ENCODE results near the gene RPAP2. TPM values are rescaled to one million over a fixed set of nuclear protein-coding genes. Genes with fewer than 3 reads are reported as not detected.
"Not testable (repeated sequence)": the region's sequence is repeated elsewhere in the genome, so short reads cannot be mapped to it uniquely, and the experiment has no call there.

The RPAP2 gene
- polyA plus RNA-seq (2012; ENCODE audit: missing spikeins) = 20.8 TPM

DNA sequence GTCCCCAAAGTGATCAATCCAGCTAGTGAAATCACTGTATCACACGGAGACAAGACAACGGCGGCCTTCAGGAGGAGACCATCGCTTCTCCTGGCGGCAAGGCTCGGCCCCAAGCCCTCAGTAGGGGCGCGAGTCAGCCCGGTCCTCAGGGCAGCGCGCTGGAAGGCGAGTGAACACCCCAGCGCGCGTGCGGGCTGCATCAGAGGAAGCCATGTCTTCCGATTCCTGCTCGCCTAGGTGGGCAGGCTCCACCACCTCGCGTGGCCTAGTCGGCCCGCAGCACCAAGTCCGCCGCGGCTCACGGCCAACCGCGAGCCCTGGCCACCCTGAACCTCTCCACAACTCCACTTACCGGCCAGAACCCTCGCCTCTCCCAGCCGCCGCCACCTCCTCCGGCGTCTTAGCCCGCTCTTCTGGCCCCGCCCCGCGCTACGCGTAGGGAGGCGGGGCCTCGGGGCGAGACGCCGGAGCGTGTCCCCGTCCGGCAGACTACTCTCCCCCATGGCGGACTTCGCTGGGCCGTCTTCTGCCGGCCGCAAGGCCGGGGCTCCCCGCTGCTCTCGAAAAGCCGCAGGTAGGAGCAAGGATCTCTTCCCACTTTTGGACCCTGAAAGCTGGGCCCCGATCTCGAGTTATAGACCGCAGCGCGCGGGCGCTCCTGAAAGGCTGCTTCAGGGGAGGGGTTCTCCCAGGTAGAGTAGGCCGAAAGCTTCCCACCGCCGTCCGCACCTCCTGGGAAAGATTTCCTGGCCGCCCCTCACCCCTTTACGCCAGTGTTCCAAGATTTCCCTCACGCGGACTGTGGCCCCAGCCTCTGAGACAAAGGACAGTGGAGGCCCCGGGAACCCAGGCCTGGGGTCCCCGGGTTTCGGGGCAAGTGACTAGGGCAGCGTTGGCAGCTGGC is at the start of gene RPAP2, which contains the start of gene GLMN:
TSS of gene RPAP2 (plus strand) at position 487 of the 904 bp plus-strand sequence. CDS start at position 502, 15 bp downstream.
TSS of gene GLMN (minus strand) at position 415 of the 904 bp plus-strand sequence. CDS start 988 bp downstream, outside the sequence.
- TF ChIP-seq POLR2A (IDR thresholded peaks at IDR 0.05; ENCODE audit: low read depth, low read length) (peak; percentile 97), TAF1 (IDR thresholded peaks at IDR 0.05; ENCODE audit: borderline replicate concordance, low read depth, low read length) (peak; percentile 72; the same call in 1 of the 2 replicates), POLR2AphosphoS5 (IDR thresholded peaks at IDR 0.05; ENCODE audit: low read depth, low read length) (peak; percentile 94)
- DNase-seq (ENCODE audit: insufficient read length) = peak; percentile 66
- FAIRE-seq = peak; percentile 98

DNA sequence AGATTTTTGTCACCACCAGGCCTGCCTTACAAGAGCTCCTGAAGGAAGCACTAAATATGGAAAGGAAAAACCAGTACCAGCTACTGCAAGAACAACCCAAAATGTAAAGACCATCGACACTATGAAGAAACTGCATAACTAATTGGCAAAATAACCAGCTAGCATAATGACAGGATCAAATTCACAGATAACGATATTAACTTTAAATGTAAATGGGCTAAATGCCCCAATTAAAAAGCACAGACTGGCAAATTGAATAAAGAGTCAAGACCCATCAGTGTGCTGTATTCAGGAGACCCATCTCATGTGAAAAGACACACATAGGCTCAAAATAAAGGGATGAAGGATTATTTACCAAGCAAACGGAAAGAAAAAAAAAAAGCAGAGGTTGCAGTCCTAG is 44.1 kb upstream of the RPAP2 start:
- FAIRE-seq; DNase-seq (ENCODE audit: insufficient read length): not testable (repeated sequence)

DNA sequence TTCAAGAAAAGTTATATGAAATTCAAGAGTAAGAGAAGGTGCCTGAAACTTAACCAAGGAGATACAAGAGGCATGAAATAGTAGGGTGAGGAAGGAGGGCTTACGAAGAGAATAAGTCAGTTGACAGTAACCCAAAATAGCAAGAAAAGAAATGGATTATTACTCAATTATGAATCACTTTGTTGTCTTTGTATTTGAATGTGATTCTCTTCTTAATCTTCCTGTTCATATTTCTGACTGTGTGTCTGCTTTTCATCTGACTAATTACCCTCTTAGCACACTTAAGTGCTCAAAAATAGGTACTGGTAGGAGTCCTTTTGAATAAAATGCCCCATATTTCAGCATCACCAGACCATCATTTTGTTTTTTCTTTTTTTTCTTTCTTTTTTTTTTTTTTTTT is 39.5 kb upstream of the RPAP2 start:
- FAIRE-seq = no peak
- no peak for TF ChIP-seq POLR2A (IDR thresholded peaks at IDR 0.05; ENCODE audit: low read depth, low read length)
- TF ChIP-seq TAF1 (IDR thresholded peaks at IDR 0.05; ENCODE audit: borderline replicate concordance, low read depth, low read length) = no peak
- no peak for TF ChIP-seq POLR2AphosphoS5 (IDR thresholded peaks at IDR 0.05; ENCODE audit: low read depth, low read length)
- DNase-seq (ENCODE audit: insufficient read length) = no peak

DNA sequence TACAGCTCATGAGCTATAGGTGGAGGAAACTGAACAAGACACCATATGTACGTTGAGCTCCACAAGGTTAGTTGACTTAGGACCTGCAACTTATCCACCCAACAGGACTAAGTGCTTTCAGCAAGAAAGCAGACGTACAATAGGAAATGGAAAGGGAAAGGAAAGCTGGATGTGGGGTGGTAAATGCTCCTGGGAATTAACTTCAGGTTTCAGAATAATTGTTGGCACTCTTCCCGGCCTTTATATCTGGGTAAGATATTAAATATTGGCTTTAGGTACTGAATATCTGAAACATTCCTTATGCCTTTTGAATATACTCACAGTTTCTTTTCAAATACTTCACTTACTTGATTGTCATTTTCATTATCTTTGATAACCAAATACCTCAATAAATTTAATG is 36.3 kb upstream of the RPAP2 start:
- no peak for FAIRE-seq
- no peak for TF ChIP-seq POLR2AphosphoS5 (IDR thresholded peaks at IDR 0.05; ENCODE audit: low read depth, low read length)
- no peak for TF ChIP-seq POLR2A (IDR thresholded peaks at IDR 0.05; ENCODE audit: low read depth, low read length)
- no peak for TF ChIP-seq TAF1 (IDR thresholded peaks at IDR 0.05; ENCODE audit: borderline replicate concordance, low read depth, low read length)
- no peak for DNase-seq (ENCODE audit: insufficient read length)

DNA sequence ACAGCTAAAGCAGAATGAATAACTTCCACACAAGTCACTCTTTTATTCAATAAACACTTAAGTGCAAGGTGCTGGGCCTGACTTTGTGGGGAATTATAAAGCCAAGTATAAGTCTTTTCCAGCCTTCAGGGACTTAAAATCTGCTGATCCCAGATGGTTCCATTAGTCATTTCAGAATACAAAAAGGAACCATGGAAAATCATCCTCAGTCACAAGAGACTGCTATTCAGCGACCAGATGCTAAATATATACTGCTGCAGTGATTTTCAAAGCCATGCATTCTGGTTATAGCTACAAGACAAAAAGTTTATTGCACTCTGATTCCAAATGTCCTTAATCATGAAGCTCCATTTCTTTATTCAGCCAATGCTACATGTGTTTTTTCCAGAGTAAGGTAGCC is 25.8 kb upstream of the RPAP2 start:
- TF ChIP-seq TAF1 (IDR thresholded peaks at IDR 0.05; ENCODE audit: borderline replicate concordance, low read depth, low read length) (no peak), POLR2AphosphoS5 (IDR thresholded peaks at IDR 0.05; ENCODE audit: low read depth, low read length) (no peak), POLR2A (IDR thresholded peaks at IDR 0.05; ENCODE audit: low read depth, low read length) (no peak)
- DNase-seq (ENCODE audit: insufficient read length) = no peak
- FAIRE-seq = no peak

DNA sequence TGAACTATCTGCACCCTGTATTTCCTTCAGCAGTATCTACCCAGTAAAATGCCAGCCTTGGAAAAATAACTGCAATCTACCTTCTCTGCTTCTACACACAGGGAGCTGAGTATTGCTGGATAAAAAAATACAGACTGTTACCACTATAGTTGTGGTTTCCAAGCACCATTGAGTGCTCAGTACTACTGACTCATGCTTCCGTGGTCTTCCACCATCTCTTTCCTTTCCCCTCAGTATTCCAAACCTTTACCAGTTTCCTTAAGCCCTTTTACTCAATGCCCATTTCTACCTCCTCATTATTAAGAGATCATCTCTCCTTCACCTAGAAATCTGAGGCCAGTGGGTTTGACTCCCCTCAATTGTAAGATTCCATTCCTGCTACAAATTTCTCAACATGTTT is 23.9 kb upstream of the RPAP2 start:
- no peak for FAIRE-seq
- no peak for DNase-seq (ENCODE audit: insufficient read length)

DNA sequence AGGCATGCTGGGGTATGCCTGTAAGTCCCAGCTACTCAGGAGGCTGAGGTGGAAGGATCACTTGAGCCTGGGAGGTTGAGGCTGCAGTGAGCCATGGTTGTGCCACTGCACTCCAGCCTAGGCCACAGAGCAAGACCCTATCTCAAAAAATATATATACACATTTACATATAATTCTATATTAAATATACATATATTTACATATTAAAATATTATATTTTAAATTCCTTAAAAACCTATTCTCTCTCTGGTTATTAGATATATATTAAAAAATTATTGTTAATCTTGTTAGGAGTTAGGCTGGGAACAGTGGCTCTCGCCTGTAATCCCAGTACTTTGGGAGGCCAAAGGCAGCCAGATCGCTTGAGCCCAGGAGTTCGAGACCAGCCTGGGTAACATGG is 22.8 kb upstream of the RPAP2 start:
- DNase-seq (ENCODE audit: insufficient read length) (no peak), FAIRE-seq (no peak)
- TF ChIP-seq TAF1 (IDR thresholded peaks at IDR 0.05; ENCODE audit: borderline replicate concordance, low read depth, low read length) = no peak
- no peak for TF ChIP-seq POLR2AphosphoS5 (IDR thresholded peaks at IDR 0.05; ENCODE audit: low read depth, low read length)
- no peak for TF ChIP-seq POLR2A (IDR thresholded peaks at IDR 0.05; ENCODE audit: low read depth, low read length)

More for the DNA sequence above, 23.9 kb upstream of the RPAP2 start:
- TF ChIP-seq POLR2A (IDR thresholded peaks at IDR 0.05; ENCODE audit: low read depth, low read length) = no peak
- TF ChIP-seq TAF1 (IDR thresholded peaks at IDR 0.05; ENCODE audit: borderline replicate concordance, low read depth, low read length) = no peak
- no peak for TF ChIP-seq POLR2AphosphoS5 (IDR thresholded peaks at IDR 0.05; ENCODE audit: low read depth, low read length)

DNA sequence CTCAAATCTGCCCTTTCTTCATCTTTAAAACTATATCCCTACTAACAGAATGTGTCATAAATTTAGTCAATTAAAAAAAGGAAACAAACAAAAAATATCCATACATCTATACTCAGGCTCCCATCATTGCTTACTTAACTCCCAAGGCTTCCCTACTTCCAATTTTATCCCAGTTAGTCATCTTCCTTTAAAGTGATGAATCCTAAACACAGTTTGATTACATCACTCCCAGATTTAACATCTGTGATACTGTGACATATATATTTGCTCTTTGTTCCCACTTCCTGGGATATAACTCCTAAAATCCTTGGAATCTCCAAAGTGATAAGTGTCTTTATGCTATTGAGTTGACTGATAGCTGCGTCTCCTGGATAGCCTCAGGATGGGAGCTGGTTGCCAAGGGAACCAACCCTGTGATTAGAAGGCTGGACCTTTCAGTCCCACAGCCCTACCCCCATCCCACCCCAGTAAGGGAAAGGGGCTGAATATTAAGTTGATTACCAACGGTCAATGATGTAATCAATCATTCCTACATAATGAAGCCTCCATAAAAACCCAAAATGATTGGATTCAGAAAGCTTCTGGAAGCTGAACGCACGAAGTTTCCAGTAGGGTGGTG is 21.6 kb upstream of the RPAP2 start:
- no peak for DNase-seq (ENCODE audit: insufficient read length)
- no peak for FAIRE-seq
- no peak for TF ChIP-seq POLR2AphosphoS5 (IDR thresholded peaks at IDR 0.05; ENCODE audit: low read depth, low read length)
- TF ChIP-seq TAF1 (IDR thresholded peaks at IDR 0.05; ENCODE audit: borderline replicate concordance, low read depth, low read length) = no peak
- TF ChIP-seq POLR2A (IDR thresholded peaks at IDR 0.05; ENCODE audit: low read depth, low read length) = no peak

DNA sequence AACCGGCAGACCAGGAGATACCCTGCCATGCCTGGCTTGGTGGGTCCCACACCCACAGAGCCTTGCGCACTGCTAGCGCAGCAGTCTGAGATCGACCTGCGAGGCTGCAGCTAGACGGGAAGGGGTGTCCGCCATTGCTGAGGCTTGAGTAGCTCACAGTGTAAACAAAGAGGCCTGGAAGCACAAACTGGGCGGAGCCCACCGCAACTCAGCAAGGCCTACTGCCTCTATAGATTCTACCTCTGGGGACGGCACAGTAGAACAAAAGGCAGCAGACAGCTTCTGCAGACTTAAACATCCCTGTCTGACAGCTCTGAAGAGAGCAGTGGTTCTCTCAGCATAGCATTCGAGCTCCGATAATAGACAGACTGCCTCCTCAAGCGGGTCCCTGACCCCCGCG is 19.1 kb upstream of the RPAP2 start:
- FAIRE-seq = not testable (repeated sequence)

DNA sequence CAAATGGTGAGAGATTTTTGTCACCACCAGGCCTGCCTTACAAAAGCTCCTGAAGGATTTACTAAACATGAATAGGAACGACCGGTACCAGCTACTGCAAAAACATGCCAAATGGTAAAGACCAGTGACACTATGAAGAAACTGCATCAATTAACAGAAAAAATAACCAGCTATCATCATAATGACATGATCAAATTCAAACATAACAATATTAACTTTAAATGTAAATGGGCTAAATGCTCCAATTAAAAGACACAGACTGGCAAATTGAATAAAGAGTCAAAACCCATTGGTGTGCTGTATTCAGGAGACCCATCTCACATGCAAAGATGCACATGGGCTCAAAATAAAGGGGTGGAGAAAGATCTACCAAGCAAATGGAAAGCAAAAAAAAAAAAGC is 17.4 kb upstream of the RPAP2 start:
- DNase-seq (ENCODE audit: insufficient read length); FAIRE-seq: not testable (repeated sequence)

More for the DNA sequence above, 19.1 kb upstream of the RPAP2 start:
- DNase-seq (ENCODE audit: insufficient read length) = not testable (repeated sequence)

DNA sequence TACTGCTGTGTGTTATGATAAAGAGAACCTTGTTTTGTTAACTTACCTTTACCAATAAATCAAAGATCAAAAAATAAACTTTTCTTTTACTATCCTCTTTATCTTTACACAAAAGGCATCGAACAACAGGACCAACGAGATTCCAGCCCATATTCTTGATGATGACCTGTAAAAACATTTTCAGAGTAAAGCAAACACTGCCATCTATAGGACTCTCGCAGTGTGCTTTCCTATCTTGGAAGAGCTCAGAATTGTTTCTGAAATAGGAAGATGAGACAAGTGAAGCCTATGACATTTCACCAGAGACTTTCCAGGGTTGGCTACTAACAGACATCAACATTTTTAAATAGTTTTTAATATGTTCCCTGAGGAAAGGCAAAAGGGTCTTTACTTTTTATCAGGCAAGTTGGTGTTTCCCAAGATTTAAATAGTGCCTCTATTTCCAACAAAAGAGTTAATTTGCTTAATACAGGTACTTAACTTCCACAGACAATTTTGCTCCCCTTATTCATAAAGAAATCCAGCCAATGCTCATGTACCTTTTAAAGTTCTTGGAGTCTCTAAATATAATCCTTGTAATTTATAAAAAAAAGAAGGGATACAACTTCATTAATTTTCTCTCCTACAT is 7.4 kb upstream of the RPAP2 start:
- FAIRE-seq = peak; percentile 51
- DNase-seq (ENCODE audit: insufficient read length) = no peak
- no peak for TF ChIP-seq POLR2AphosphoS5 (IDR thresholded peaks at IDR 0.05; ENCODE audit: low read depth, low read length)
- no peak for TF ChIP-seq TAF1 (IDR thresholded peaks at IDR 0.05; ENCODE audit: borderline replicate concordance, low read depth, low read length)
- no peak for TF ChIP-seq POLR2A (IDR thresholded peaks at IDR 0.05; ENCODE audit: low read depth, low read length)

DNA sequence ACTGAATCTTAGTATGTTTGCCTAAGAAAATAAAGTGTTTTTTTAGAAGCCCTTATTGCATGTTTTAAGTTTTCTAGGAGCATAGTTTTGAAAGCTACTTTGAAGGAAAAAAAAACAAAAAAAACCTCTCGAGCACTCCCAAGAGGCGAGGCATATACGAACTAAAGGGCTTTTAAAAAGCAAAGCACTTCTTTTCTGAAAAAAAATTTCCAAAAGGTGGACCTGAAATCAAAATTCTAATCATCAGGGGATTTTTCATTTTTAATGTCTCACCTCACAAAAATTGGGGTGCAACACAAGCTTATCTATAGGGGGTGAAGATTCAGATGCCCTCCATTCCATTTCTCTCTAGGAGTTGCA is 666 bp upstream of the RPAP2 start:
- TF ChIP-seq POLR2AphosphoS5 (IDR thresholded peaks at IDR 0.05; ENCODE audit: low read depth, low read length) (no peak), TAF1 (IDR thresholded peaks at IDR 0.05; ENCODE audit: borderline replicate concordance, low read depth, low read length) (no peak), POLR2A (IDR thresholded peaks at IDR 0.05; ENCODE audit: low read depth, low read length) (no peak)
- no peak for DNase-seq (ENCODE audit: insufficient read length)
- FAIRE-seq = no peak

Data from GM12892 (cell line).